Forelimb muscle (tissue), 1 donor: ENCODE data around the gene DPF3. TPM values are rescaled to one million over a fixed set of nuclear protein-coding genes. Genes with fewer than 3 reads are reported as not detected.

Source experiments
- DNase-seq: peaks from one replicate; pipeline ENCODE4 v3.0.0-alpha.2; 2013; ENCODE audit warnings: low read depth
- polyA plus RNA-seq: library from polyadenylated mRNA; unstranded; fragments of 120-200 nt; gene quantifications from one replicate; pipeline ENCODE4 v1.2.1, GENCODE V29; 2013; ENCODE audit not compliant: insufficient read length

The DPF3 gene
- polyA plus RNA-seq, result 4.6 TPM

- DNase-seq, result peak; percentile 56
Observed at GRCh38 chr14:72893636-72894322, at the start of gene DPF3. Gene DPF3, minus strand, starts transcription at chr14:72894101. Its CDS starts 13 bp downstream, at chr14:72894088.

- DNase-seq, result no peak
Observed at GRCh38 chr14:72942934-72943333, 49.0 kb upstream of the DPF3 start.

- DNase-seq, result no peak
Observed at GRCh38 chr14:72941286-72941985, 47.5 kb upstream of the DPF3 start.

GRCh38 chr14:72939630-72940029 is 45.7 kb upstream of the DPF3 start:
- no peak for DNase-seq

GRCh38 chr14:72932893-72933292 is 39.0 kb upstream of the DPF3 start:
- DNase-seq, result no peak

GRCh38 chr14:72929316-72930080 is 35.6 kb upstream of the DPF3 start:
- no peak for DNase-seq

GRCh38 chr14:72928872-72929271 is 35.0 kb upstream of the DPF3 start:
- DNase-seq, result no peak

- DNase-seq, result peak; percentile 96
Observed at GRCh38 chr14:72926292-72927028, 32.6 kb upstream of the DPF3 start, which contains the start of gene DCAF4. Gene DCAF4, plus strand, starts transcription at chr14:72926464. Its CDS starts 11,515 bp downstream, at chr14:72937979.

- DNase-seq, result no peak
Observed at GRCh38 chr14:72925815-72926291, 32.0 kb upstream of the DPF3 start.

- DNase-seq, result no peak
Observed at GRCh38 chr14:72925171-72925759, 31.4 kb upstream of the DPF3 start.

GRCh38 chr14:72924337-72924736 is 30.4 kb upstream of the DPF3 start:
- DNase-seq, result no peak

GRCh38 chr14:72921396-72921795 is 27.5 kb upstream of the DPF3 start:
- no peak for DNase-seq

- DNase-seq, result no peak
Observed at GRCh38 chr14:72920008-72920407, 26.1 kb upstream of the DPF3 start.

GRCh38 chr14:72917094-72917802 is 23.3 kb upstream of the DPF3 start:
- no peak for DNase-seq

GRCh38 chr14:72916174-72916573 is 22.3 kb upstream of the DPF3 start:
- no peak for DNase-seq

GRCh38 chr14:72913809-72914208 is 19.9 kb upstream of the DPF3 start:
- DNase-seq, result no peak

- no peak for DNase-seq
Observed at GRCh38 chr14:72909163-72909562, 15.3 kb upstream of the DPF3 start.

GRCh38 chr14:72907886-72908285 is 14.0 kb upstream of the DPF3 start:
- no peak for DNase-seq

GRCh38 chr14:72906879-72907278 is 13.0 kb upstream of the DPF3 start:
- no peak for DNase-seq

GRCh38 chr14:72906316-72906715 is 12.4 kb upstream of the DPF3 start:
- no peak for DNase-seq
